Nephron progenitor cell (in vitro differentiated cells): ENCODE results near the gene SPIRE1.
A peak's percentile ranks its signal among the peaks of the same experiment; 100 is the strongest.

Source experiments
- DNase-seq: peaks from one replicate; pipeline ENCODE4 v3.0.0; 2021
- H3K27ac Mint-ChIP-seq: 2 replicates; pipeline ENCODE4 v1.8.0; 2021; ENCODE audit warnings: mild to moderate bottlenecking, moderate library complexity, mixed read lengths
- H3K27me3 Mint-ChIP-seq: 2 replicates; pipeline ENCODE4 v1.8.0; 2021; ENCODE audit warnings: mild to moderate bottlenecking, low read depth, mixed read lengths; ENCODE audit not compliant: poor library complexity
- H3K36me3 Mint-ChIP-seq: 2 replicates; pipeline ENCODE4 v1.8.0; 2021; ENCODE audit warnings: low read depth, mixed read lengths
- H3K4me1 Mint-ChIP-seq: 2 replicates; pipeline ENCODE4 v1.8.0; 2021; ENCODE audit warnings: mixed read lengths
- H3K4me3 Mint-ChIP-seq: 2 replicates; pipeline ENCODE4 v1.8.0; 2021; ENCODE audit warnings: mild to moderate bottlenecking, moderate library complexity, mixed read lengths
- H3K9me3 Mint-ChIP-seq: 2 replicates; pipeline ENCODE4 v1.8.0; 2021; ENCODE audit warnings: mild to moderate bottlenecking, moderate library complexity, mixed read lengths
- CTCF ChIP-seq: fragments of 200-600 bp; sonication (generic); IDR thresholded peaks from 2 replicates; pipeline ENCODE4 v1.5.0; 2021; ENCODE audit warnings: antibody characterized with exemption

The SPIRE1 gene

GRCh38 chr18:12477606-12478005, 180.3 kb downstream of the SPIRE1 start:
- H3K36me3 Mint-ChIP-seq: peaks cover 8% of the 10 kb centered on the region
- no peak for DNase-seq

GRCh38 chr18:12476955-12477354, 181.0 kb downstream of the SPIRE1 start:
- H3K4me3 Mint-ChIP-seq: no peak overlapping the region
- H3K36me3 Mint-ChIP-seq: peaks cover 8% of the 10 kb centered on the region
- DNase-seq: no peak
- H3K27ac Mint-ChIP-seq: no peak overlapping the region
- peaks cover 3% of the 10 kb centered on the region for H3K27me3 Mint-ChIP-seq
- no peaks in the 10 kb centered on the region for H3K4me1 Mint-ChIP-seq
- no peaks in the 10 kb centered on the region for H3K9me3 Mint-ChIP-seq
- TF ChIP-seq CTCF: no peak

More at GRCh38 chr18:12477606-12478005, 180.3 kb downstream of the SPIRE1 start:
- no peaks in the 10 kb centered on the region for H3K9me3 Mint-ChIP-seq
- no peak overlapping the region for H3K27ac Mint-ChIP-seq
- no peaks in the 10 kb centered on the region for H3K4me1 Mint-ChIP-seq
- H3K4me3 Mint-ChIP-seq: no peak overlapping the region
- H3K27me3 Mint-ChIP-seq: peaks cover under 1% of the 10 kb centered on the region
- no peak for TF ChIP-seq CTCF

GRCh38 chr18:12474876-12475275, 183.0 kb downstream of the SPIRE1 start:
- H3K27ac Mint-ChIP-seq: no peak overlapping the region
- DNase-seq: no peak
- H3K27me3 Mint-ChIP-seq: peaks cover 3% of the 10 kb centered on the region
- no peaks in the 10 kb centered on the region for H3K4me1 Mint-ChIP-seq
- no peak overlapping the region for H3K4me3 Mint-ChIP-seq
- TF ChIP-seq CTCF: no peak
- peaks cover 8% of the 10 kb centered on the region for H3K36me3 Mint-ChIP-seq
- H3K9me3 Mint-ChIP-seq: no peaks in the 10 kb centered on the region

- DNase-seq: no peak
- TF ChIP-seq CTCF: no peak
- Mint-ChIP-seq H3K4me3 (no peak overlapping the region), H3K4me1 (no peaks in the 10 kb centered on the region), H3K27ac (no peak overlapping the region), H3K36me3 (peaks cover 8% of the 10 kb centered on the region), H3K27me3 (peaks cover 3% of the 10 kb centered on the region), H3K9me3 (no peaks in the 10 kb centered on the region)
Measured at GRCh38 chr18:12474146-12474545, 183.8 kb downstream of the SPIRE1 start.

- H3K36me3 Mint-ChIP-seq: no peaks in the 10 kb centered on the region
- H3K9me3 Mint-ChIP-seq: no peaks in the 10 kb centered on the region
- no peak for DNase-seq
- peak overlapping the region; percentile 53 for H3K27ac Mint-ChIP-seq
- no peaks in the 10 kb centered on the region for H3K4me1 Mint-ChIP-seq
- H3K4me3 Mint-ChIP-seq: no peak overlapping the region
- no peak for TF ChIP-seq CTCF
- peaks cover 3% of the 10 kb centered on the region for H3K27me3 Mint-ChIP-seq
Measured at GRCh38 chr18:12470382-12471075, 187.4 kb downstream of the SPIRE1 start.

GRCh38 chr18:12468445-12468844, 189.5 kb downstream of the SPIRE1 start:
- peaks cover 3% of the 10 kb centered on the region for H3K27me3 Mint-ChIP-seq
- DNase-seq: no peak
- peaks cover under 1% of the 10 kb centered on the region for H3K36me3 Mint-ChIP-seq
- no peak overlapping the region for H3K27ac Mint-ChIP-seq
- no peaks in the 10 kb centered on the region for H3K4me1 Mint-ChIP-seq
- H3K9me3 Mint-ChIP-seq: no peaks in the 10 kb centered on the region
- TF ChIP-seq CTCF: no peak
- H3K4me3 Mint-ChIP-seq: no peak overlapping the region
